H9 (cell line): ENCODE results near the gene IL17REL. TPM values are rescaled to one million over a fixed set of nuclear protein-coding genes. Genes with fewer than 3 reads are reported as not detected.

Experiments used
- DNase-seq: peaks from one replicate; pipeline ENCODE4 v3.0.0-alpha.2; 2017
- H2AFZ ChIP-seq: one replicate; pipeline ENCODE4 v1.6.1; 2013; ENCODE audit warnings: mild to moderate bottlenecking, low read length, control low read depth, moderate library complexity
- H2AK5ac ChIP-seq: 2 replicates; pipeline ENCODE4 v1.6.1; 2013; ENCODE audit warnings: low read length, control low read depth, mixed read lengths; ENCODE audit not compliant: insufficient read length
- H2BK120ac ChIP-seq: one replicate; pipeline ENCODE4 v1.6.1; 2013; ENCODE audit warnings: low read depth, mild to moderate bottlenecking, low read length, control low read depth, inconsistent platforms; ENCODE audit not compliant: poor library complexity, severe bottlenecking
- H2BK12ac ChIP-seq: 2 replicates; pipeline ENCODE4 v1.6.1; 2013; ENCODE audit warnings: low read length, control low read depth, mixed read lengths, low read depth; ENCODE audit not compliant: insufficient read length
- H2BK15ac ChIP-seq: 2 replicates; pipeline ENCODE4 v1.6.1; 2013; ENCODE audit warnings: low read depth, low read length, control low read depth
- H2BK20ac ChIP-seq: one replicate; pipeline ENCODE4 v1.6.1; 2013; ENCODE audit warnings: low read depth, mild to moderate bottlenecking, low read length, control low read depth, inconsistent platforms; ENCODE audit not compliant: poor library complexity, severe bottlenecking
- H2BK5ac ChIP-seq: 2 replicates; pipeline ENCODE4 v1.6.1; 2013; ENCODE audit warnings: low read length, control low read depth, mixed read lengths; ENCODE audit not compliant: insufficient read length
- H3K14ac ChIP-seq: 2 replicates; pipeline ENCODE4 v1.6.1; 2013; ENCODE audit warnings: low read length, control low read depth; ENCODE audit not compliant: insufficient read depth
- H3K18ac ChIP-seq: 2 replicates; pipeline ENCODE4 v1.6.1; 2013; ENCODE audit warnings: low read depth, mild to moderate bottlenecking, mixed read lengths, low read length, control low read depth; ENCODE audit not compliant: insufficient read length
- H3K23ac ChIP-seq: 2 replicates; pipeline ENCODE4 v1.6.1; 2013; ENCODE audit warnings: low read length, control low read depth, mixed read lengths, low read depth; ENCODE audit not compliant: insufficient read length
- H3K23me2 ChIP-seq: 2 replicates; pipeline ENCODE4 v1.6.1; 2013; ENCODE audit warnings: low read depth, mild to moderate bottlenecking, mixed read lengths, low read length, control low read depth; ENCODE audit not compliant: insufficient read length, poor library complexity, severe bottlenecking
- H3K27ac ChIP-seq: 2 replicates; pipeline ENCODE4 v1.5.1; 2013; ENCODE audit warnings: low read length, control low read depth, mixed read lengths, low read depth; ENCODE audit not compliant: insufficient read length
- H3K27me3 ChIP-seq: 2 replicates; pipeline ENCODE4 v1.6.1; 2013; ENCODE audit warnings: low read length, control low read depth, inconsistent platforms; ENCODE audit not compliant: insufficient read depth
- H3K4ac ChIP-seq: 2 replicates; pipeline ENCODE4 v1.6.1; 2013; ENCODE audit warnings: low read depth, mild to moderate bottlenecking, control low read depth, inconsistent platforms, low read length, moderate library complexity
- H3K4me1 ChIP-seq: 2 replicates; pipeline ENCODE4 v1.6.1; 2013; ENCODE audit warnings: low read length, control low read depth, inconsistent platforms; ENCODE audit not compliant: insufficient read depth
- H3K4me2 ChIP-seq: 2 replicates; pipeline ENCODE4 v1.6.1; 2013; ENCODE audit warnings: low read length, control low read depth, mixed read lengths; ENCODE audit not compliant: insufficient read length, insufficient read depth
- H3K56ac ChIP-seq: 2 replicates; pipeline ENCODE4 v1.6.1; 2013; ENCODE audit warnings: low read depth, mild to moderate bottlenecking, mixed read lengths, low read length, control low read depth; ENCODE audit not compliant: insufficient read length
- H3K79me1 ChIP-seq: 2 replicates; pipeline ENCODE4 v1.6.1; 2013; ENCODE audit warnings: low read depth, mild to moderate bottlenecking, moderate library complexity, low read length, control low read depth, inconsistent platforms; ENCODE audit not compliant: insufficient read depth, poor library complexity, severe bottlenecking
- H3K79me2 ChIP-seq: 2 replicates; pipeline ENCODE4 v1.6.1; 2013; ENCODE audit warnings: low read length, control low read depth, inconsistent platforms; ENCODE audit not compliant: insufficient read depth
- H3K9ac ChIP-seq: 2 replicates; pipeline ENCODE4 v1.6.1; 2013; ENCODE audit warnings: low read length, control low read depth, mixed read lengths; ENCODE audit not compliant: insufficient read length; ENCODE audit errors: extremely low read depth
- H3K9me3 ChIP-seq: one replicate; pipeline ENCODE4 v1.6.1; 2013; ENCODE audit warnings: low read depth, low read length, inconsistent platforms; ENCODE audit not compliant: control insufficient read depth
- H3T11ph ChIP-seq: one replicate; pipeline ENCODE4 v1.6.1; 2013; ENCODE audit warnings: mild to moderate bottlenecking, low read length, control low read depth, inconsistent platforms
- H4K20me1 ChIP-seq: one replicate; pipeline ENCODE4 v1.6.1; 2013; ENCODE audit not compliant: control insufficient read depth, insufficient read length, insufficient read depth
- H4K5ac ChIP-seq: 2 replicates; pipeline ENCODE4 v1.6.1; 2013; ENCODE audit warnings: low read depth, mild to moderate bottlenecking, mixed read lengths, low read length, control low read depth; ENCODE audit not compliant: insufficient read length
- H4K8ac ChIP-seq: replicated peaks from 2 replicates; pipeline ENCODE4 v1.6.1; 2013; ENCODE audit warnings: low read length, control low read depth, mixed read lengths, low read depth; ENCODE audit not compliant: insufficient read length
- H4K91ac ChIP-seq: 2 replicates; pipeline ENCODE4 v1.6.1; 2013; ENCODE audit warnings: low read depth, mild to moderate bottlenecking, moderate library complexity, mixed read lengths, low read length, control low read depth; ENCODE audit not compliant: insufficient read length
- H3K27ac Mint-ChIP-seq, 3 experiments: 2 replicates in 2 of 3; 3 replicates in 1 of 3; pipeline ENCODE4 v1.8.0; 2020 to 2021; ENCODE audit warnings: mixed read lengths in 3 of 3, mild to moderate bottlenecking in 1 of 3, moderate library complexity in 1 of 3
- H3K27me3 Mint-ChIP-seq: 2 replicates; pipeline ENCODE4 v1.8.0; 2021; ENCODE audit warnings: low read depth, mild to moderate bottlenecking, moderate library complexity, mixed read lengths
- H3K36me3 Mint-ChIP-seq, 3 experiments: 2 replicates in 2 of 3; 3 replicates in 1 of 3; pipeline ENCODE4 v1.8.0; 2020 to 2021; ENCODE audit warnings: low read depth in 3 of 3, mixed read lengths in 3 of 3; ENCODE audit not compliant: insufficient read depth in 1 of 3
- H3K4me1 Mint-ChIP-seq, 2 experiments: 2 replicates each; pipeline ENCODE4 v1.8.0; 2020; ENCODE audit warnings: mixed read lengths in 2 of 2
- H3K4me3 Mint-ChIP-seq, 2 experiments: 2 replicates in 1 of 2; 3 replicates in 1 of 2; pipeline ENCODE4 v1.8.0; 2020 to 2021; ENCODE audit warnings: mild to moderate bottlenecking in 2 of 2, mixed read lengths in 2 of 2, moderate library complexity in 1 of 2
- H3K9me3 Mint-ChIP-seq, 2 experiments: 2 replicates in 1 of 2; 3 replicates in 1 of 2; pipeline ENCODE4 v1.8.0; 2020; ENCODE audit warnings: mild to moderate bottlenecking in 2 of 2, mixed read lengths in 2 of 2, moderate library complexity in 1 of 2
- CTCF ChIP-seq: fragments of 200-600 bp; sonication (generic); conservative IDR thresholded peaks from 3 replicates; pipeline ENCODE4 v1.8.0; 2021; ENCODE audit warnings: antibody characterized with exemption, mild to moderate bottlenecking
- WGBS: extraction: QIAGEN DNeasy Blood & Tissue Kit; methylation state at CpG from one replicate; pipeline ENCODE4 v1.1.7; 2013; ENCODE audit warnings: missing lambda C conversion rate, low lambda C conversion rate, mixed read lengths; ENCODE audit not compliant: insufficient read length; ENCODE audit errors: extremely low coverage; 5-methylcytosine and 5-hydroxymethylcytosine counted together
- total RNA-seq: library from RNA; stranded (reverse); gene quantifications from 2 replicates; pipeline ENCODE4 v1.2.1, GENCODE V29; 2021

Gene IL17REL
- total RNA-seq, 1 experiment from 2014 or later: 0.20 TPM

- H3T11ph ChIP-seq: no peak overlapping the region
- WGBS: no CpG with 5 or more reads among the region's 7 CpGs
- peaks cover 3% of the 10 kb centered on the region in 2 experiments; a peak in 1 of 4 replicates for H3K4me1 Mint-ChIP-seq
These were observed 20.5 kb downstream of the IL17REL start for GRCh38 chr22:49991907-49992533.

More at GRCh38 chr22:49991907-49992533, 20.5 kb downstream of the IL17REL start:
- Histone ChIP-seq H2BK15ac (no peak overlapping the region), H4K5ac (no peak overlapping the region), H4K91ac (no peak overlapping the region), H3K56ac (no peak overlapping the region), H2BK5ac (no peak overlapping the region), H3K27ac (no peak overlapping the region), H3K79me1 (no peaks in the 10 kb centered on the region), H3K23ac (no peak overlapping the region), H2AFZ (no peak overlapping the region), H3K4me1 (no peaks in the 10 kb centered on the region), H3K27me3 (no peaks in the 10 kb centered on the region), H4K8ac (no peak overlapping the region), H3K9ac (no peak overlapping the region), H3K79me2 (no peaks in the 10 kb centered on the region), H3K9me3 (no peaks in the 10 kb centered on the region), H3K4ac (no peak overlapping the region), H3K23me2 (no peaks in the 10 kb centered on the region), H2BK12ac (no peak overlapping the region), H3K18ac (no peak overlapping the region), H4K20me1 (no peaks in the 10 kb centered on the region), H3K14ac (no peak overlapping the region), H3K4me2 (no peak overlapping the region), H2AK5ac (no peak overlapping the region), H2BK120ac (no peak overlapping the region), H2BK20ac (no peak overlapping the region)
- no peak for TF ChIP-seq CTCF
- Mint-ChIP-seq H3K4me3 (no peak overlapping the region), H3K36me3 (peaks cover 0 to 5% (median 1%) of the 10 kb centered on the region in 3 experiments; a peak in 3 of 7 replicates), H3K9me3 (peaks cover 34 to 39% of the 10 kb centered on the region in 2 experiments), H3K27ac (no peak overlapping the region), H3K27me3 (peaks cover 49% of the 10 kb centered on the region)
- DNase-seq: no peak
